Measurements from ENCODE around the gene IGSF21. TPM values are rescaled to one million over a fixed set of nuclear protein-coding genes. Genes with fewer than 3 reads are reported as not detected.

The IGSF21 gene
- total RNA-seq, 4 donors from 2014 or later, result 4.7 to 10.2 (median 5.9) TPM

- no peak for DNase-seq (ENCODE audit: low spot score in 2 of 2)
- Histone ChIP-seq H3K9me3 (peaks cover 0 to 9% (median 0%) of the 10 kb centered on the region in 4 donors), H3K4me3 (no peak overlapping the region), H3K27ac (no peak overlapping the region), H3K27me3 (no peaks in the 10 kb centered on the region), H3K36me3 (no peaks in the 10 kb centered on the region), H3K4me1 (no peaks in the 10 kb centered on the region)
- TF ChIP-seq CTCF (IDR thresholded peaks at IDR 0.05) (no peak), EP300 (IDR thresholded peaks at IDR 0.05) (no peak), POLR2A (IDR thresholded peaks at IDR 0.05) (no peak)
- 56 to 66% methylated on average over 3 of the region's 3 CpGs for WGBS, 2 donors
Measured at GRCh38 chr1:18316764-18317163, 209.2 kb downstream of the IGSF21 start.

GRCh38 chr1:18319099-18319498 lies 211.5 kb downstream of the IGSF21 start:
- TF ChIP-seq CTCF (IDR thresholded peaks at IDR 0.05), result no peak
- no peak for TF ChIP-seq POLR2A (IDR thresholded peaks at IDR 0.05)
- no peak for TF ChIP-seq EP300 (IDR thresholded peaks at IDR 0.05)
- Histone ChIP-seq H3K4me1 (no peaks in the 10 kb centered on the region), H3K27me3 (no peaks in the 10 kb centered on the region), H3K36me3 (no peaks in the 10 kb centered on the region), H3K4me3 (no peak overlapping the region), H3K27ac (no peak overlapping the region), H3K9me3 (peaks cover 0 to 9% (median 0%) of the 10 kb centered on the region in 4 donors)
- no peak for DNase-seq (ENCODE audit: low spot score in 2 of 2)

GRCh38 chr1:18320051-18320450 lies 212.5 kb downstream of the IGSF21 start:
- no peaks in the 10 kb centered on the region for H3K4me1 ChIP-seq
- 46 to 58% methylated on average over 7 of the region's 7 CpGs for WGBS, 2 donors

GRCh38 chr1:18322368-18323032 lies 214.9 kb downstream of the IGSF21 start:
- Histone ChIP-seq H3K27ac (no peak overlapping the region), H3K4me1 (peaks cover 0 to 12% (median 0%) of the 10 kb centered on the region in 4 donors), H3K4me3 (no peak overlapping the region), H3K27me3 (no peaks in the 10 kb centered on the region), H3K9me3 (peaks cover 0 to 9% (median 0%) of the 10 kb centered on the region in 4 donors), H3K36me3 (no peaks in the 10 kb centered on the region)
- TF ChIP-seq POLR2A (IDR thresholded peaks at IDR 0.05) (no peak), CTCF (IDR thresholded peaks at IDR 0.05) (no peak), EP300 (IDR thresholded peaks at IDR 0.05) (no peak)
- no peak for DNase-seq (ENCODE audit: low spot score in 2 of 2)
- 69 to 75% methylated on average over 20 of the region's 20 CpGs for WGBS, 2 donors

More at GRCh38 chr1:18320051-18320450, 212.5 kb downstream of the IGSF21 start:
- Histone ChIP-seq H3K9me3 (peaks cover 0 to 9% (median 0%) of the 10 kb centered on the region in 4 donors), H3K27ac (no peak overlapping the region), H3K4me3 (no peak overlapping the region), H3K36me3 (no peaks in the 10 kb centered on the region), H3K27me3 (no peaks in the 10 kb centered on the region)
- no peak for DNase-seq (ENCODE audit: low spot score in 2 of 2)
- TF ChIP-seq EP300 (IDR thresholded peaks at IDR 0.05) (no peak), CTCF (IDR thresholded peaks at IDR 0.05) (no peak), POLR2A (IDR thresholded peaks at IDR 0.05) (no peak)

- Histone ChIP-seq H3K36me3 (no peaks in the 10 kb centered on the region), H3K4me1 (peaks cover 0 to 12% (median 0%) of the 10 kb centered on the region in 4 donors), H3K27me3 (no peaks in the 10 kb centered on the region), H3K27ac (no peak overlapping the region), H3K4me3 (no peak overlapping the region), H3K9me3 (peaks cover 0 to 9% (median 0%) of the 10 kb centered on the region in 4 donors)
- 66 to 69% methylated on average over 6 to 7 of the region's 7 CpGs for WGBS, 2 donors
- no peak for DNase-seq (ENCODE audit: low spot score in 2 of 2)
- TF ChIP-seq CTCF (IDR thresholded peaks at IDR 0.05) (no peak), POLR2A (IDR thresholded peaks at IDR 0.05) (no peak), EP300 (IDR thresholded peaks at IDR 0.05) (no peak)
Measured at GRCh38 chr1:18323259-18323658, 215.7 kb downstream of the IGSF21 start.

Data from tibial nerve (tissue), 4 donors.